ENCODE data around the gene DEFB127. TPM values are rescaled to one million over a fixed set of nuclear protein-coding genes. Genes with fewer than 3 reads are reported as not detected.

The DEFB127 gene
- total and polyA plus RNA-seq, 2 of the 8 experiments (the other 6 are each of a cell fraction or from before 2014, with no cell fraction given): not detected

- CTCF ChIA-PET (ENCODE audit: partially characterized antibody): no interaction called here
- Histone ChIP-seq H4K5ac (ENCODE audit: insufficient read length, low read depth, low read length) (no peak overlapping the region), H3K4me2 (ENCODE audit: insufficient read depth in 1 of 2, low read depth in 2 of 2, low read length in 2 of 2) (no peak overlapping the region), H2AFZ (ENCODE audit: low read length) (no peak overlapping the region), H3K9me3 (ENCODE audit: insufficient read depth in 2 of 2, low read depth in 1 of 2, low read length in 1 of 2) (peaks cover 32 to 34% of the 10 kb centered on the region in 2 experiments), H4K8ac (ENCODE audit: extremely low read depth, insufficient read depth, low read length) (no peak overlapping the region), H3K56ac (replicated peaks; ENCODE audit: insufficient read length, low read depth, low read length) (no peak overlapping the region), H3K9ac (replicated peaks in 1 of 4; ENCODE audit: extremely low read depth in 1 of 4, low read depth in 3 of 4, low read length in 3 of 4) (no peak overlapping the region), H3K23me2 (ENCODE audit: low read depth, low read length) (peaks cover 2% of the 10 kb centered on the region; the same call in 1 of the 2 replicates), H3K79me2 (ENCODE audit: control insufficient read depth in 1 of 2, insufficient read depth in 2 of 2, low read length in 2 of 2) (no peaks in the 10 kb centered on the region), H2AK5ac (ENCODE audit: low read depth, low read length) (no peak overlapping the region), H2BK20ac (ENCODE audit: low read length) (no peak overlapping the region), H3K4ac (replicated peaks; ENCODE audit: insufficient read length, low read depth, low read length) (no peak overlapping the region), H3K27ac (ENCODE audit: low read depth, low read length) (no peak overlapping the region), H3K14ac (ENCODE audit: insufficient read length) (no peak overlapping the region), H3K18ac (ENCODE audit: extremely low read depth, low read length) (no peak overlapping the region), H2BK15ac (ENCODE audit: low read length) (no peak overlapping the region), H2BK12ac (ENCODE audit: low read depth, low read length) (no peak overlapping the region), H3K4me3 (ENCODE audit: extremely low read depth in 1 of 4, insufficient read depth in 2 of 4, low read depth in 3 of 4, low read length in 4 of 4) (no peak overlapping the region), H3K36me3 (ENCODE audit: control insufficient read depth in 2 of 4, insufficient read depth in 4 of 4, low read length in 3 of 4) (no peaks in the 10 kb centered on the region), H3K23ac (ENCODE audit: insufficient read length) (no peak overlapping the region), H2BK5ac (ENCODE audit: low read depth, low read length) (no peak overlapping the region), H2BK120ac (replicated peaks; ENCODE audit: low read depth, low read length) (no peak overlapping the region), H3K4me1 (replicated peaks in 1 of 4; ENCODE audit: control insufficient read depth in 3 of 4, insufficient read depth in 4 of 4, low read length in 3 of 4) (no peaks in the 10 kb centered on the region), H3K27me3 (replicated peaks in 1 of 4; ENCODE audit: control insufficient read depth in 3 of 4, extremely low read depth in 1 of 4, insufficient read depth in 3 of 4, low read length in 3 of 4) (no peaks in the 10 kb centered on the region), H4K91ac (replicated peaks; ENCODE audit: insufficient read length, low read length) (no peak overlapping the region), H3K79me1 (ENCODE audit: low read depth, low read length) (no peaks in the 10 kb centered on the region), H4K20me1 (replicated peaks in 1 of 2; ENCODE audit: control insufficient read depth in 1 of 2, insufficient read depth in 2 of 2, low read length in 2 of 2) (no peaks in the 10 kb centered on the region)
- POLR2A ChIA-PET (ENCODE audit: partially characterized antibody): no interaction called here
- WGBS, 2 experiments (ENCODE audit: extremely low coverage in 1 of 2, insufficient coverage in 1 of 2, insufficient read length in 1 of 2, insufficient replicate concordance in 2 of 2, low coverage in 1 of 2, low lambda C conversion rate in 2 of 2, missing lambda C conversion rate in 1 of 2): 52% methylated on average over 2 of the region's 2 CpGs; no CpG with 5 or more reads in 1 of the 2 experiments
- no peak for DNase-seq (ENCODE audit: low read depth in 1 of 2, low spot score in 2 of 2)
- FAIRE-seq: no peak
- TF ChIP-seq POLR2AphosphoS5 (IDR thresholded peaks at IDR 0.05; ENCODE audit: low read depth, low read length): no peak
- no peak for TF ChIP-seq ASH2L (IDR thresholded peaks at IDR 0.05; ENCODE audit: low read length)
- TF ChIP-seq TCF12 (IDR thresholded peaks at IDR 0.05; ENCODE audit: low read depth, low read length): no peak
- no peak for TF ChIP-seq SIRT6 (IDR thresholded peaks at IDR 0.05; ENCODE audit: low read length)
- no peak for TF ChIP-seq HDAC2 (IDR thresholded peaks at IDR 0.05; ENCODE audit: borderline replicate concordance in 1 of 2, low read depth in 2 of 2, low read length in 2 of 2)
- TF ChIP-seq ZNF274 (IDR thresholded peaks at IDR 0.05; ENCODE audit: borderline replicate concordance, extremely low read depth, low read length): no peak
- TF ChIP-seq, protein P1, sequence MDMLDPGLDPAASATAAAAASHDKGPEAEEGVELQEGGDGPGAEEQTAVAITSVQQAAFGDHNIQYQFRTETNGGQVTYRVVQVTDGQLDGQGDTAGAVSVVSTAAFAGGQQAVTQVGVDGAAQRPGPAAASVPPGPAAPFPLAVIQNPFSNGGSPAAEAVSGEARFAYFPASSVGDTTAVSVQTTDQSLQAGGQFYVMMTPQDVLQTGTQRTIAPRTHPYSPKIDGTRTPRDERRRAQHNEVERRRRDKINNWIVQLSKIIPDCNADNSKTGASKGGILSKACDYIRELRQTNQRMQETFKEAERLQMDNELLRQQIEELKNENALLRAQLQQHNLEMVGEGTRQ (IDR thresholded peaks at IDR 0.05; ENCODE audit: low read length): no peak
- no peak for TF ChIP-seq RFX5 (IDR thresholded peaks at IDR 0.05; ENCODE audit: borderline replicate concordance, low read depth, low read length)
- TF ChIP-seq CHD2 (IDR thresholded peaks at IDR 0.05; ENCODE audit: low read length): no peak
- TF ChIP-seq BACH1 (IDR thresholded peaks at IDR 0.05; ENCODE audit: low read length): no peak
- TF ChIP-seq ATF3 (IDR thresholded peaks at IDR 0.05; ENCODE audit: insufficient read depth, low read depth, low read length): no peak
- TF ChIP-seq RBBP5 (IDR thresholded peaks at IDR 0.05; ENCODE audit: borderline replicate concordance, low read depth, low read length): no peak
- no peak for TF ChIP-seq SUZ12 (IDR thresholded peaks at IDR 0.05; ENCODE audit: low read length)
- TF ChIP-seq NRF1 (IDR thresholded peaks at IDR 0.05; ENCODE audit: low read depth, low read length): no peak
Measured at GRCh38 chr20:168876-169275, 11.6 kb downstream of the DEFB127 start.
